H1 (cell line): ENCODE data around the gene MBOAT1. TPM values are rescaled to one million over a fixed set of nuclear protein-coding genes. Genes with fewer than 3 reads are reported as not detected.

ENCODE experiments used
- CTCF ChIA-PET: fragments of 300-600 bp; sonication (Branson Sonifier 250); formaldehyde crosslinking; loops from one replicate; lab custom pipeline; 2021; ENCODE audit not compliant: partially characterized antibody; lab: Charles Lee
- POLR2A ChIA-PET: fragments of 300-600 bp; sonication (Branson Sonifier 250); formaldehyde crosslinking; loops from one replicate; lab custom pipeline; 2021; ENCODE audit warnings: inconsistent platforms; ENCODE audit not compliant: partially characterized antibody; lab: Charles Lee
- DNase-seq, 2 experiments: peaks; one replicate each; pipeline versions ENCODE4 v3.0.0 to v3.0.0-alpha.2; 2010 to 2022; ENCODE audit warnings: low spot score in 2 of 2, low read depth in 1 of 2, mixed read lengths in 1 of 2
- FAIRE-seq: peaks from 2 replicates; lab custom pipeline; 2011; peaks lifted over from hg19 to GRCh38; lab: Jason Lieb, UNC
- H2AFZ ChIP-seq: 2 replicates; pipeline ENCODE4 v1.8.1; 2012; ENCODE audit warnings: low read length, inconsistent platforms
- H2AK5ac ChIP-seq: 2 replicates; pipeline ENCODE4 v1.6.1; 2013; ENCODE audit warnings: low read depth, low read length
- H2BK120ac ChIP-seq: replicated peaks from 2 replicates; pipeline ENCODE3; 2013; ENCODE audit warnings: low read depth, low read length, inconsistent platforms
- H2BK12ac ChIP-seq: 2 replicates; pipeline ENCODE4 v1.6.1; 2013; ENCODE audit warnings: low read depth, low read length
- H2BK15ac ChIP-seq: 2 replicates; pipeline ENCODE4 v1.6.1; 2013; ENCODE audit warnings: low read length
- H2BK20ac ChIP-seq: 2 replicates; pipeline ENCODE4 v1.6.1; 2013; ENCODE audit warnings: low read length
- H2BK5ac ChIP-seq: 2 replicates; pipeline ENCODE4 v1.6.1; 2013; ENCODE audit warnings: low read depth, low read length
- H3K14ac ChIP-seq: 2 replicates; pipeline ENCODE4 v1.6.1; 2013; ENCODE audit warnings: inconsistent platforms; ENCODE audit not compliant: insufficient read length
- H3K18ac ChIP-seq: 2 replicates; pipeline ENCODE4 v1.6.1; 2013; ENCODE audit warnings: low read length; ENCODE audit errors: extremely low read depth
- H3K23ac ChIP-seq: 2 replicates; pipeline ENCODE4 v1.6.1; 2013; ENCODE audit warnings: inconsistent platforms; ENCODE audit not compliant: insufficient read length
- H3K23me2 ChIP-seq: 2 replicates; pipeline ENCODE4 v1.6.1; 2013; ENCODE audit warnings: low read depth, low read length
- H3K27ac ChIP-seq: 2 replicates; pipeline ENCODE4 v1.6.1; 2011; ENCODE audit warnings: low read depth, low read length, inconsistent platforms
- H3K27me3 ChIP-seq, 4 experiments: replicated peaks in 1 of 4; 1 replicate in 1 of 4; 2 replicates in 3 of 4; pipeline versions ENCODE4 v1.6.1 to v1.8.1; 2011 to 2013; ENCODE audit warnings: low read length in 3 of 4, mild to moderate bottlenecking in 3 of 4, inconsistent platforms in 2 of 4, mixed read lengths in 2 of 4, moderate library complexity in 1 of 4; ENCODE audit not compliant: control insufficient read depth in 3 of 4, insufficient read depth in 3 of 4; ENCODE audit errors: extremely low read depth in 1 of 4
- H3K36me3 ChIP-seq, 4 experiments: 2 replicates each; pipeline versions ENCODE4 v1.6.1 to v1.8.1; 2011 to 2013; ENCODE audit warnings: mild to moderate bottlenecking in 4 of 4, low read length in 3 of 4, moderate library complexity in 2 of 4, control low read depth in 1 of 4, inconsistent platforms in 1 of 4; ENCODE audit not compliant: insufficient read depth in 4 of 4, control insufficient read depth in 2 of 4
- H3K4ac ChIP-seq: replicated peaks from 2 replicates; pipeline ENCODE3; 2013; ENCODE audit warnings: low read length, low read depth, mixed read lengths, inconsistent platforms; ENCODE audit not compliant: insufficient read length
- H3K4me1 ChIP-seq, 4 experiments: replicated peaks in 1 of 4; 1 replicate in 1 of 4; 2 replicates in 3 of 4; pipeline versions ENCODE4 v1.6.1 to v1.8.1; 2011 to 2013; ENCODE audit warnings: low read length in 3 of 4, inconsistent platforms in 2 of 4, mixed read lengths in 1 of 4; ENCODE audit not compliant: insufficient read depth in 4 of 4, control insufficient read depth in 3 of 4
- H3K4me2 ChIP-seq, 2 experiments: 2 replicates each; pipeline versions ENCODE4 v1.6.1 to v1.8.1; 2011 to 2013; ENCODE audit warnings: low read depth in 2 of 2, low read length in 2 of 2, control low read depth in 1 of 2, inconsistent platforms in 1 of 2, mild to moderate bottlenecking in 1 of 2; ENCODE audit not compliant: insufficient read depth in 1 of 2
- H3K4me3 ChIP-seq, 4 experiments: fragments of 200-600, 300-600 bp in 1 of 4; sonication (generic), shearing (Covaris generic), sonication (Bioruptor Twin) in 1 of 4; 2 replicates each; pipeline versions ENCODE4 v1.5.1 to v1.8.1; 2011 to 2016; ENCODE audit warnings: low read length in 4 of 4, low read depth in 3 of 4, control low read depth in 2 of 4, inconsistent platforms in 2 of 4, mild to moderate bottlenecking in 2 of 4, mixed read lengths in 1 of 4, moderate library complexity in 1 of 4; ENCODE audit not compliant: insufficient read depth in 2 of 4; ENCODE audit errors: extremely low read depth in 1 of 4
- H3K56ac ChIP-seq: replicated peaks from 2 replicates; pipeline ENCODE3; 2013; ENCODE audit warnings: low read depth, mild to moderate bottlenecking, mixed read lengths, low read length, inconsistent platforms; ENCODE audit not compliant: insufficient read length
- H3K79me1 ChIP-seq: 2 replicates; pipeline ENCODE4 v1.6.1; 2013; ENCODE audit warnings: low read depth, low read length, control low read depth
- H3K79me2 ChIP-seq, 2 experiments: 2 replicates each; pipeline versions ENCODE4 v1.6.1 to v1.8.1; 2012 to 2013; ENCODE audit warnings: low read length in 2 of 2, mild to moderate bottlenecking in 2 of 2, inconsistent platforms in 1 of 2; ENCODE audit not compliant: insufficient read depth in 2 of 2, control insufficient read depth in 1 of 2
- H3K9ac ChIP-seq, 4 experiments: replicated peaks in 1 of 4; 1 replicate in 1 of 4; 2 replicates in 3 of 4; pipeline versions ENCODE4 v1.6.1 to v1.8.1; 2011 to 2013; ENCODE audit warnings: low read depth in 3 of 4, low read length in 3 of 4, control low read depth in 2 of 4, mild to moderate bottlenecking in 2 of 4, moderate library complexity in 2 of 4, inconsistent platforms in 1 of 4; ENCODE audit errors: extremely low read depth in 1 of 4
- H3K9me3 ChIP-seq, 2 experiments: 2 replicates each; pipeline versions ENCODE4 v1.6.1 to v1.8.1; 2012 to 2013; ENCODE audit warnings: mild to moderate bottlenecking in 2 of 2, moderate library complexity in 2 of 2, control low read depth in 1 of 2, inconsistent platforms in 1 of 2, low read depth in 1 of 2, low read length in 1 of 2, mixed read lengths in 1 of 2; ENCODE audit not compliant: insufficient read depth in 2 of 2
- H4K20me1 ChIP-seq, 2 experiments: replicated peaks in 1 of 2; 2 replicates each; pipeline versions ENCODE3 to v1.8.1; 2011 to 2013; ENCODE audit warnings: inconsistent platforms in 2 of 2, low read length in 2 of 2, mild to moderate bottlenecking in 1 of 2; ENCODE audit not compliant: insufficient read depth in 2 of 2, control insufficient read depth in 1 of 2
- H4K5ac ChIP-seq: 2 replicates; pipeline ENCODE4 v1.6.1; 2013; ENCODE audit warnings: low read length, low read depth, mixed read lengths, inconsistent platforms; ENCODE audit not compliant: insufficient read length
- H4K8ac ChIP-seq: 2 replicates; pipeline ENCODE4 v1.8.0; 2013; ENCODE audit warnings: mild to moderate bottlenecking, moderate library complexity, low read length, inconsistent platforms; ENCODE audit not compliant: insufficient read depth; ENCODE audit errors: extremely low read depth
- H4K91ac ChIP-seq: replicated peaks from 2 replicates; pipeline ENCODE3; 2013; ENCODE audit warnings: low read length, mixed read lengths, inconsistent platforms; ENCODE audit not compliant: insufficient read length
- CHD2 ChIP-seq: IDR thresholded peaks from 2 replicates; pipeline ENCODE4 v1.6.1; 2012; ENCODE audit warnings: low read length, improper control_type of control experiment
- POLR2AphosphoS5 ChIP-seq: IDR thresholded peaks from 2 replicates; pipeline ENCODE4 v1.6.1; 2011; ENCODE audit warnings: low read depth, low read length
- RAD21 ChIP-seq, 2 experiments: IDR thresholded peaks in 1 of 2; conservative IDR thresholded peaks in 1 of 2; 2 replicates each; pipeline ENCODE4 v1.6.1; 2011; ENCODE audit warnings: low read depth in 2 of 2, low read length in 2 of 2, improper control_type of control experiment in 1 of 2, inconsistent platforms in 1 of 2, mild to moderate bottlenecking in 1 of 2, moderate library complexity in 1 of 2
- USF2 ChIP-seq: IDR thresholded peaks from 2 replicates; pipeline ENCODE4 v1.6.1; 2011; ENCODE audit warnings: low read length, improper control_type of control experiment
- WGBS, 2 experiments: shearing (Covaris generic) in 1 of 2; methylation state at CpG; one replicate each; pipeline versions ENCODE4 v1.1.6 to v1.1.7; 2013 to 2015; ENCODE audit warnings: low lambda C conversion rate in 2 of 2, mixed read lengths in 2 of 2, inconsistent platforms in 1 of 2, low coverage in 1 of 2, missing lambda C conversion rate in 1 of 2; ENCODE audit not compliant: insufficient replicate concordance in 2 of 2, insufficient coverage in 1 of 2, insufficient read length in 1 of 2; ENCODE audit errors: extremely low coverage in 1 of 2, missing lambda C conversion rate in 1 of 2; 5-methylcytosine and 5-hydroxymethylcytosine counted together
- polyA plus RNA-seq, 7 experiments: library from polyadenylated mRNA; depleted of rRNA in 3 of 7; stranded (reverse) in 5 of 7; unstranded in 2 of 7; fragments of >200 nt in 5 of 7; fragments of 200-250 nt in 2 of 7; gene quantifications; 1 replicate in 5 of 7; 2 replicates in 1 of 7; 4 replicates in 1 of 7; pipeline versions ENCODE4 v1.2.1 to v1.2.3, GENCODE V29; 2011 to 2013; ENCODE audit warnings: missing spikeins in 2 of 7, mixed read lengths in 2 of 7
- total RNA-seq: library from RNA; stranded (reverse); fragmentation: NEBNext Ultra II Directional; extraction: Animal tissue kit (Norgen Biotek cat#: 25700); gene quantifications from 2 replicates; pipeline ENCODE4 v1.2.1, GENCODE V29; 2021
- TF ChIP-seq, protein P1 (sequence below): IDR thresholded peaks from 2 replicates; pipeline ENCODE4 v1.6.1; 2012; ENCODE audit warnings: inconsistent platforms

Gene MBOAT1
- total and polyA plus RNA-seq, 2 of the 8 experiments (the other 6 are each of a cell fraction or from before 2014, with no cell fraction given): 4.9 to 19.5 TPM

DNA sequence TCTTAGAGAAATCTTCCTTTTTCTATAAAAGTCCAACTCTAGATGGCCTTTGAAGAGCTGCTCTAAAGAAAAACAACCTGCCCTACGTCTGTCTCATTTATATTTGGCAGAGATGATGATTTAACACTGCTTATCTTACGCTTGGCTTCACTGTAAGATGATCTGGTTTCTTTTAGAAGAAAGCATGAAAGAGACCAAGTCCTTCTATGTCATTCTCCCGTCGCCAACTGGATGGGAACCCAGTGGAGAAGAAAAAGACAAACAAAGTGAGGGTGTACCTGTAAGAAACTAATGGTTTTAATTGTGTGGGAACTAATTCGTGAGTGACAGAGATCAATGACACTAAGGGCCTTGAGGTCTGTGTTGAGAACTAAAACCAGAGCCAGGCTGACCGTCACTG, 92.8 kb downstream of the MBOAT1 start:
- Histone ChIP-seq H3K56ac (no peak overlapping the region), H4K8ac (no peak overlapping the region), H3K14ac (no peak overlapping the region), H4K20me1 (no peaks in the 10 kb centered on the region), H3K4me2 (no peak overlapping the region), H3K9ac (no peak overlapping the region), H2AK5ac (no peak overlapping the region), H4K5ac (no peak overlapping the region), H3K27me3 (no peaks in the 10 kb centered on the region), H3K23me2 (no peaks in the 10 kb centered on the region), H3K79me2 (no peaks in the 10 kb centered on the region), H3K36me3 (no peaks in the 10 kb centered on the region; a peak in 1 of 8 replicates), H3K4me3 (no peak overlapping the region), H3K4me1 (peaks cover 0 to 2% (median 0%) of the 10 kb centered on the region in 4 experiments; a peak in 2 of 7 replicates), H2AFZ (no peak overlapping the region), H3K9me3 (no peaks in the 10 kb centered on the region), H3K4ac (no peak overlapping the region), H3K79me1 (no peaks in the 10 kb centered on the region), H2BK120ac (no peak overlapping the region), H2BK12ac (no peak overlapping the region), H4K91ac (no peak overlapping the region), H2BK20ac (no peak overlapping the region), H2BK15ac (no peak overlapping the region), H3K23ac (no peak overlapping the region), H3K18ac (no peak overlapping the region), H3K27ac (no peak overlapping the region), H2BK5ac (no peak overlapping the region)
- FAIRE-seq: no peak
- ChIA-PET POLR2A (no interaction called here), CTCF (interaction anchor here (1.0 to 2.4 kb wide), 6 partner anchors 9 to 169 kb away, joined by 3 to 9 read pairs (median 6); no protein-coding TSS in a partner anchor)
- 89% methylated on average over 6 of the region's 6 CpGs; no CpG with 5 or more reads in 1 of the 2 experiments for WGBS, 2 experiments
- DNase-seq: no peak
- no peak for TF ChIP-seq POLR2AphosphoS5
- no peak for TF ChIP-seq RAD21 (IDR thresholded peaks at IDR 0.05 in 1 of 2, conservative IDR thresholded peaks at IDR 0.05 in 1 of 2; ENCODE audit: low read depth in 2 of 2, low read length in 2 of 2)
- no peak for TF ChIP-seq CHD2
- TF ChIP-seq, protein P1, sequence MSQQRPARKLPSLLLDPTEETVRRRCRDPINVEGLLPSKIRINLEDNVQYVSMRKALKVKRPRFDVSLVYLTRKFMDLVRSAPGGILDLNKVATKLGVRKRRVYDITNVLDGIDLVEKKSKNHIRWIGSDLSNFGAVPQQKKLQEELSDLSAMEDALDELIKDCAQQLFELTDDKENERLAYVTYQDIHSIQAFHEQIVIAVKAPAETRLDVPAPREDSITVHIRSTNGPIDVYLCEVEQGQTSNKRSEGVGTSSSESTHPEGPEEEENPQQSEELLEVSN: no peak
- TF ChIP-seq USF2: no peak
